NCI-H2107 treated with DMSO at 0.1 percent for 48 hours (cell line): ENCODE data around the gene TCHP.
"Not testable (repeated sequence)": the region's sequence is repeated elsewhere in the genome, so short reads cannot be mapped to it uniquely, and the experiment has no call there.

ENCODE experiments used
- DNase-seq: peaks from one replicate; lab custom pipeline; 2025; ENCODE audit not compliant: unreplicated experiment; lab: John Stamatoyannopoulos, UW

The TCHP gene

GRCh38 chr12:109899783-109900751 lies at the start of gene TCHP:
TCHP (plus strand) TSS chr12:109900274; CDS start chr12:109903027, 2,753 bp downstream.
- peak; percentile 84 for DNase-seq

- DNase-seq: not testable (repeated sequence)
Measured at GRCh38 chr12:109850518-109850917, 49.6 kb upstream of the TCHP start.

GRCh38 chr12:109855377-109855776 lies 44.7 kb upstream of the TCHP start:
- no peak for DNase-seq

GRCh38 chr12:109857715-109858114 lies 42.4 kb upstream of the TCHP start:
- DNase-seq: no peak

GRCh38 chr12:109858764-109859163 lies 41.3 kb upstream of the TCHP start:
- no peak for DNase-seq

GRCh38 chr12:109860977-109861376 lies 39.1 kb upstream of the TCHP start:
- DNase-seq: no peak

- no peak for DNase-seq
Measured at GRCh38 chr12:109861689-109862314, 38.3 kb upstream of the TCHP start.

GRCh38 chr12:109862491-109862890 lies 37.6 kb upstream of the TCHP start:
- not testable (repeated sequence) for DNase-seq

GRCh38 chr12:109863847-109864712 lies 36.0 kb upstream of the TCHP start:
- DNase-seq: no peak

GRCh38 chr12:109864916-109865315 lies 35.2 kb upstream of the TCHP start:
- DNase-seq: no peak

GRCh38 chr12:109868182-109869051 lies 31.7 kb upstream of the TCHP start:
- DNase-seq: no peak

- DNase-seq: no peak
Measured at GRCh38 chr12:109870648-109871047, 29.4 kb upstream of the TCHP start.

- no peak for DNase-seq
Measured at GRCh38 chr12:109871668-109872314, 28.3 kb upstream of the TCHP start.

- DNase-seq: no peak
Measured at GRCh38 chr12:109873653-109874052, 26.4 kb upstream of the TCHP start.

- peak; percentile 29 for DNase-seq
Measured at GRCh38 chr12:109875572-109876131, 24.4 kb upstream of the TCHP start.

GRCh38 chr12:109876406-109876805 lies 23.7 kb upstream of the TCHP start:
- DNase-seq: no peak

GRCh38 chr12:109877504-109878246 lies 22.4 kb upstream of the TCHP start:
- no peak for DNase-seq

- no peak for DNase-seq
Measured at GRCh38 chr12:109878247-109878625, 21.8 kb upstream of the TCHP start.

- DNase-seq: no peak
Measured at GRCh38 chr12:109878749-109879148, 21.3 kb upstream of the TCHP start.
